GM20000 (cell line): Measurements from ENCODE around the gene DOCK11.

Experiments used
- DNase-seq: peaks from one replicate; pipeline ENCODE4 v3.0.0; 2012; ENCODE audit warnings: low spot score
- TF ChIP-seq, protein P1 (sequence below): IDR thresholded peaks from 2 replicates; pipeline ENCODE4 v1.5.1; 2012; ENCODE audit warnings: mild to moderate bottlenecking, control low read depth; ENCODE audit errors: extremely low read depth, missing control alignments

Gene DOCK11

DNA sequence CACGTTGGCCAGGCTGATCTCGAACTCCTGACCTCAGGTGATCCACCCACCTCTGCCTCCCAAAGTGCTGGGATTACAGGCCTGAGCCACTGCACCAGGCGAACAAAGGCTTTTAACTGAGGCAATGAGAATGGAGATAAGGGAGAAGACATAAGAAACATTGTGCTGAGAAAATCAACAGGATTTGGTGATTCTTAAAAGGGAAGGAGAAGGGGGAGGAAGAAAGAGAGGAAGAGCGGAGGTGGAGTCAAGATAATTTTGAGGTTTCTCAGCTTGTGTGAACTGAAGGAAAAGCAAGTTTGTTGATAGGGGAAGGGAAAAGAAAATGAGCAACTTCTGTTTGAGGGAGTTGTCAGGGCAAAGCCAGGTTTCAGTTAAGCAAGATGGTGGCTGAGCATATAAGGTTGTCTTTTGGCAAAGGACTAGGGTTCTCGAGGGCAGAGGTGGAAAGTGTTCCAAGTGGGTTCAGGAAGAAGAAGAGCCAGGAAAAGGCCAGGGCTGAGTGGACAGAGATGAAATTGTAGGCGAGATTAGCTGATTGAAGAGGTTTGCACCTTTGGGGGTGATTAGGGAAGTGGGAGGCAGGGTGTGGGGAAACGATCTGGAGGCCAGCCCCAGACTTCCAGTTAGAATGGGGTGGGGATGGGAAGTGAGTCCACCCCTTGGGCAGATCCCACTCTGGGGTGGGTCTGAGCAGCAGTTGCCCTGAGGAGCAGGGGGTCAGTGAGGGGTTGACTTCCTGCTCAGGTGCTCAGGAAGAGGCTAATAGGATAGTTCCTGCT is 7.8 kb downstream of the DOCK11 start:
- DNase-seq: no peak
- TF ChIP-seq, protein P1, sequence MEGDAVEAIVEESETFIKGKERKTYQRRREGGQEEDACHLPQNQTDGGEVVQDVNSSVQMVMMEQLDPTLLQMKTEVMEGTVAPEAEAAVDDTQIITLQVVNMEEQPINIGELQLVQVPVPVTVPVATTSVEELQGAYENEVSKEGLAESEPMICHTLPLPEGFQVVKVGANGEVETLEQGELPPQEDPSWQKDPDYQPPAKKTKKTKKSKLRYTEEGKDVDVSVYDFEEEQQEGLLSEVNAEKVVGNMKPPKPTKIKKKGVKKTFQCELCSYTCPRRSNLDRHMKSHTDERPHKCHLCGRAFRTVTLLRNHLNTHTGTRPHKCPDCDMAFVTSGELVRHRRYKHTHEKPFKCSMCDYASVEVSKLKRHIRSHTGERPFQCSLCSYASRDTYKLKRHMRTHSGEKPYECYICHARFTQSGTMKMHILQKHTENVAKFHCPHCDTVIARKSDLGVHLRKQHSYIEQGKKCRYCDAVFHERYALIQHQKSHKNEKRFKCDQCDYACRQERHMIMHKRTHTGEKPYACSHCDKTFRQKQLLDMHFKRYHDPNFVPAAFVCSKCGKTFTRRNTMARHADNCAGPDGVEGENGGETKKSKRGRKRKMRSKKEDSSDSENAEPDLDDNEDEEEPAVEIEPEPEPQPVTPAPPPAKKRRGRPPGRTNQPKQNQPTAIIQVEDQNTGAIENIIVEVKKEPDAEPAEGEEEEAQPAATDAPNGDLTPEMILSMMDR: no peak

DNA sequence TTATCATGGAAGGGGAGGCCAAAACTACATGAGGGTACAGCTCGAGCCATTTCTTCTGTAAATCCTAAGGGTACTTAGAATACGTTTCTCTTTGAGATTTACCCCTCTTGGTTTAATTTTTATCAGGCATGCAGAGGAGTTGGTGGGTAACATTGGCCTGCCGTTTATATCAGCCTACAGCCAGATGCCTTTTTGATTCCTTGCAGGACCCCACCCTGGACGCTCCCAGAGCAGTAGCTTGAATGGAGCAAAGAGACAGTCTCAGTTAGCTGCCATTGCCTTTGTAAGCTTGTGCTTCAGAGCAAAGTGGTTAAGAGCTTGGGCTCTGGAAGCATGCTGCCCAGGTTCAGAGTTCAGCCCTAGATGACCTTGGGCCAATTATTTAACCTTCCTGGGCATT is 9.0 kb downstream of the DOCK11 start:
- TF ChIP-seq, protein P1: no peak
- no peak for DNase-seq

DNA sequence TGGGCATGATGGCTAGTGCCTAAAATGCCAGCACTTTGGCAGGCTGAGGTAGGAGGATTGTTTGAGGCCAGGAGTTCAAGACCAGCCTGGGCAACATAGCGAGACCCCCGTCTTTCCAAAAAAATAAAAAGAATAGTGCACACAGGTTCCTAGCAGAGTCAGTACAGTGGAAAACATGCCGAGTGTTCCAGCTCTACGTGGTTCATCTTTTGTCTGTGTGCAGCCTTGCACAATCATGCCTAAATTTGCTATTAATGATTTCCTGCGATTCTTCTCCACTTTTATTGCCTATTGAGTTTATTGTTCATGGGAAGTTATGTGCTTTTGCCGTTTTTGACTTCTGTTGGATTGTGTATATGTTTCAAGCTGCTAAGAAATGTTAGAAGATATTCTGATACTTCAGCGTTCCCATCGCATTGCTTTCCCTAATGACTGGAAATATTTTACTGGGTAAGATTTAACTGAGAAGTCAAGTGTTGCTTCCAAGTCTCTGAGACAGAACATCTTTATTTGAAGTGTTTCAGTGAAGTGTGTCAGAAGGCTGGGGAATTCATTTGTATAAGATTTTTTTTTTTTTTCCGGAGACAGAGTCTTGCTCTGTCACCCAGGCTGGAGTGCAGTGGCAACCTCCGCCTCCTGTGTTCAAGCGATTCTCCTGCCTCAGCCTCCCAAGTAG is 11.3 kb downstream of the DOCK11 start:
- DNase-seq: no peak
- TF ChIP-seq, protein P1: no peak

DNA sequence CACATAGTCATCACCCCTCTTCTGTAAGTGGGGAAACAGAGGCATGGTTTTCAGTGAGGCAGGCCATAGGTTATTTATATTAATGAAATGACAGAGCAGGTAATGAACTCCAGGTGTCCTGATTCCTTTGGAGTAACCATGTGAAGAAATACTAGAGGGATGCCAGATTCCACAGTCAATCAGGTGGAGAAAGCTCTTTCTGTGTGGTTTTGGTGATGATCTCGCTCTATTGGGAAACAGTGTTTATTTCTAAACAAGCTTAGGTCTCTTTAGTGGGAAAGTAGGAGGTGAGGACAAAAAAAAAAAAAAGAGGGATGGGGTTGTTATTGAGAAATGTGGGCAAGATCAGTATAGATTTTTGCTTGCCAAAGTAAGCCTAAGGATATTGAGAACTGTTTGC is 12.2 kb downstream of the DOCK11 start:
- TF ChIP-seq, protein P1: no peak
- DNase-seq: no peak

DNA sequence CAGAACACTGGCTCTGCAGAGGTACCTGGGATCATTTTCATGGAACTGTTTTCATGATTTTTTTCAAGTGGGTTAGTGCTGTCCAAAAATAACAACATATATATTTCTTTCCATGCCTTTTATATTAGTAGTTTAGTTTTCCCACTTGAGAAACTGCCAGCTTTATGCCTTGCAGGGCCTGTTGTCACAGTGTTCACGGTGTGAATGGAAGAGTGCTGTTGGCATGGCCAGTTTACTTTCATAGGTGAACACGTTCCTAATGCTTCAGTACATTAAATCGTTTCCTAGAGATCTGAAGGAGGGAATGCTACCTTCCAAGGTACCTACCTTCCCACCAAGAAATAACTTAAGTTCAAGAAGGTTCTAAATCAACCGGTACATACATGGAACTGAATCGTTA is 12.6 kb downstream of the DOCK11 start:
- TF ChIP-seq, protein P1: no peak
- DNase-seq: no peak

DNA sequence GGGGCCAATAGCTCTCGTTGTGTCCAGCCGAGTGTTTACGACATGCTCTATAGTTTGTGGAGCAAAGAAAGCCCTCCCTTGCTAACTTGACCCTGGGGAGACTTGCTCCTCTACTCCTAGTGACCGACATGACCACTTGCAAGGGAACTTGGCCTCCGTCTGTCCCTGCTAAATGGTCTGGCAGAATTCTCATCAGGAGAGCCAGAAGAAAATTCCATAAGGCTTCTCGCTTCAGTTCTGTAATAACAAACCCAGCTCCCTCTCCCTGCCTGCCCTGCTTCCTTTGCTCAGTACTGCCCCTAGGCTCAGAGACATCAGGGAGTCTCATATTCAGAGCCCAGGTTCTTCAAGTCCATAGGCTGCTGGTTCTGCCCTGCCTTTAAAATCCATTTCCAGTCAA is 13.0 kb downstream of the DOCK11 start:
- TF ChIP-seq, protein P1: no peak
- DNase-seq: no peak

DNA sequence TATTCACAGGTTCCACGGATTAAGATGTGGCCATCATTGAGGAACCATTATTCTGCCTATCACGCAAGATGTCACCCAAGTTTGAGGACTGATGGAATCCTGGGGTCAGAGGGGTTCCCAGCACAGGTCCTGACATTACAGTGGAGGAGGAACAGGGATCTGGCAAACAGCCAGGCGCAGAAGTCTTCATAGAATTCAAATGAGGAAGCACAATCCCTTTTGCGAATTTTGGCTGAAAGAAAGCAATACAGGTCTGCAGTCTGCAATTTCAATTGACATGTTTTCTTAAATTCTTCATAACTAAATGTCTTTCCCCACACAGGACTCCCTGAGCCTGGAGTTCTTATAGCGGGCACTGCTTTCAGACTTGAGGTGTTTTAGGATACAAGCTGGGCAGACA is 14.5 kb downstream of the DOCK11 start:
- TF ChIP-seq, protein P1: no peak
- no peak for DNase-seq
